GM12864 (cell line): ENCODE measurements around the gene ATP13A5.

Experiments
- DNase-seq: peaks from one replicate; pipeline ENCODE4 v3.0.0-alpha.2; 2011; ENCODE audit warnings: low read depth
- H3K4me3 ChIP-seq: 2 replicates; pipeline ENCODE4 v1.5.1; 2011; ENCODE audit warnings: mild to moderate bottlenecking, low read depth, low read length, control low read depth
- CTCF ChIP-seq: IDR thresholded peaks from 2 replicates; pipeline ENCODE4 v1.5.1; 2011; ENCODE audit warnings: low read depth, mild to moderate bottlenecking, moderate library complexity, low read length, control low read depth, inconsistent platforms; ENCODE audit errors: missing control alignments

ATP13A5 gene

GRCh38 chr3:193250492-193250891, 128.1 kb downstream of the ATP13A5 start:
- DNase-seq = no peak
- TF ChIP-seq CTCF = no peak
- no peak overlapping the region for H3K4me3 ChIP-seq

GRCh38 chr3:193248848-193249468, 129.6 kb downstream of the ATP13A5 start:
- no peak for TF ChIP-seq CTCF
- H3K4me3 ChIP-seq = no peak overlapping the region

GRCh38 chr3:193243571-193243970, 135.0 kb downstream of the ATP13A5 start:
- H3K4me3 ChIP-seq = no peak overlapping the region
- no peak for DNase-seq
- no peak for TF ChIP-seq CTCF

More at GRCh38 chr3:193248848-193249468, 129.6 kb downstream of the ATP13A5 start:
- no peak for DNase-seq

GRCh38 chr3:193241716-193242115, 136.8 kb downstream of the ATP13A5 start:
- DNase-seq = no peak
- TF ChIP-seq CTCF = no peak
- H3K4me3 ChIP-seq = no peak overlapping the region

GRCh38 chr3:193240850-193241706, 137.5 kb downstream of the ATP13A5 start, which contains the start of gene PLAAT1:
TSS of gene PLAAT1 (plus strand) at chr3:193241222. CDS start at chr3:193255651, 14,429 bp downstream.
- no peak for DNase-seq
- peak within 1 kb of the TSS; percentile 2 for H3K4me3 ChIP-seq
- no peak for TF ChIP-seq CTCF

- H3K4me3 ChIP-seq = peak overlapping the region; percentile 2; the same call in 1 of the 2 replicates
- no peak for DNase-seq
- TF ChIP-seq CTCF = no peak
These were observed 138.1 kb downstream of the ATP13A5 start for GRCh38 chr3:193240436-193240849.
